Measurements from ENCODE around the gene HNMT.
"Not testable (repeated sequence)": the region's sequence is repeated elsewhere in the genome, so short reads cannot be mapped to it uniquely, and the experiment has no call there.

Gene HNMT

DNA sequence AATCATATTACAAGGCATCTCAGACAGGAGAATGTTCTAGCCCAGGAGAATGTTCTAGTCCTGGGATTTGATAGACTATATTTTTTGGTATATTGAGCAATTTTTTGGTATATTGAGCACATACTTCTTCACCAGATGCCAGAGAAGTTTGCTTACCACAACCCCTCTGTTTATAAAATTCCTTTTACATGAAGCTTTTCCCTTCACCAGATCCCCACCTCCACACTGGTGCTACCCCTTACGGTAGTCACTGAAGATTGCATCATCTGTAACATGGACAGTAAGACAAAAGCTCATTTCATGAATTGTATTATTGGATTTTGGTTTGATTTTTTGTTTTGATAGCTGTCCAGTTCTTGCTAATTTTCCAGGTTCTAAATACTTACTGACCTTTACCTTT is 7.2 kb upstream of the HNMT start:
- Mint-ChIP-seq H3K4me3 (no peak overlapping the region), H3K36me3 (ENCODE audit: low read depth) (no peaks in the 10 kb centered on the region), H3K27ac (no peak overlapping the region), H3K4me1 (ENCODE audit: low read depth) (peaks cover 8% of the 10 kb centered on the region), H3K27me3 (ENCODE audit: low read depth) (peaks cover 3% of the 10 kb centered on the region), H3K9me3 (no peaks in the 10 kb centered on the region)

DNA sequence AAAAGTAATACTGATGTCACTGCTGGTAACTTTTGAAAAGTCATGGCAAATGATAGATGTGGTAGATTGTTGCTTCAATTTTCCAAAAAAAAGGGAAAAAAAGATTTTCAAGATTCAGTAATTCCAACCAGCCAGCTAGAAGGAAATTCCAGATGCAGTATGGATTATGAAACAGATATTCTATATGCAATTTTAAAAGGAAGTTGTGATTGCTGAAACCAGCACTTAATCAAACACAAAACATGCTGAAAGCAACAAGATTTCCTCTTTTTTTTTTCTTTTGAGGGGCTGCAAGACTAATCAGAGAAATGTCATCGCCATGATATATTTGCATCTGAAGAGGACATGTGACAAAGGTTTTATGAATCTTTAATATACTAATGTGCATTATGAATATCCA is 5.1 kb upstream of the HNMT start:
- H3K9me3 Mint-ChIP-seq = no peaks in the 10 kb centered on the region
- no peak overlapping the region for H3K4me3 Mint-ChIP-seq
- H3K27me3 Mint-ChIP-seq (ENCODE audit: low read depth) = peaks cover 3% of the 10 kb centered on the region
- no peak overlapping the region for H3K27ac Mint-ChIP-seq
- H3K4me1 Mint-ChIP-seq (ENCODE audit: low read depth) = no peaks in the 10 kb centered on the region
- no peaks in the 10 kb centered on the region for H3K36me3 Mint-ChIP-seq (ENCODE audit: low read depth)

DNA sequence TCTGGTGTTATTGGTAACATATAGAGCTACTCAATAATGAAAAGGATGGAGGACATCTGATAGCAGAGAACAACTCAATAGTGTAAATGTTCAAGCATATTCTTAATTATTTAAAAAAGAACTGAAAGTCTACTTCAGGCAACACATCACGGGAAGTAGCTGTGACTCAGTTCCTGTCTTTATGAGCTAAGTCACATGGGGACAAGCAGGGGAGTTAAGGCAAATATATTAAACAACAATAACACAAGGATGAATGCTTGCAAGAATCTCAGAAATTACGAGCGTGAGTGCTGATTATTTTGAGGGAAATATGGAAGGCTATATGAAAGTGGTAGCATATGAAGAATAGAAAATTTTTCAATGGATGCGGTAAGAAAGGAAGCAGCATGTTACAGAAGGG is 4.0 kb upstream of the HNMT start:
- Mint-ChIP-seq H3K9me3 (no peaks in the 10 kb centered on the region), H3K36me3 (ENCODE audit: low read depth) (no peaks in the 10 kb centered on the region), H3K4me3 (no peak overlapping the region), H3K27me3 (ENCODE audit: low read depth) (peaks cover 3% of the 10 kb centered on the region), H3K27ac (no peak overlapping the region), H3K4me1 (ENCODE audit: low read depth) (no peaks in the 10 kb centered on the region)

DNA sequence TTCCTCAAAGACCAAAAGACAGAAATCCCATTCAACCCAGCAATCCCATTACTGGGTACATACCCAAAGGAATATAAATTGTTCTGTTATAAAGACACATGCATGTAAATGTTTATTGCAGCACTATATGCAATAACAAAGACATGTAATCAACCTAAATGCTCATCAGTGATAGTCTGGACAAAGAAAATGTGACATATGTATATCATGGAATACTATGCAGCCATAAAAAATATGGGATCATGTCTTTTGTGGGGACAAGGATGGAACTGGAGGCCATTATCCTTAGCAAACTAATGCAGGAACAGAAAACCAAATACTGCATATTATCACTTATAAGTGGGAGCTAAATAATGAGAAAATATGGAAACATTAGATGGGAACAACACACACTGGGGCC is 2.7 kb upstream of the HNMT start:
- H3K9me3 Mint-ChIP-seq = no peaks in the 10 kb centered on the region
- no peaks in the 10 kb centered on the region for H3K36me3 Mint-ChIP-seq (ENCODE audit: low read depth)
- peaks cover 3% of the 10 kb centered on the region for H3K27me3 Mint-ChIP-seq (ENCODE audit: low read depth)

DNA sequence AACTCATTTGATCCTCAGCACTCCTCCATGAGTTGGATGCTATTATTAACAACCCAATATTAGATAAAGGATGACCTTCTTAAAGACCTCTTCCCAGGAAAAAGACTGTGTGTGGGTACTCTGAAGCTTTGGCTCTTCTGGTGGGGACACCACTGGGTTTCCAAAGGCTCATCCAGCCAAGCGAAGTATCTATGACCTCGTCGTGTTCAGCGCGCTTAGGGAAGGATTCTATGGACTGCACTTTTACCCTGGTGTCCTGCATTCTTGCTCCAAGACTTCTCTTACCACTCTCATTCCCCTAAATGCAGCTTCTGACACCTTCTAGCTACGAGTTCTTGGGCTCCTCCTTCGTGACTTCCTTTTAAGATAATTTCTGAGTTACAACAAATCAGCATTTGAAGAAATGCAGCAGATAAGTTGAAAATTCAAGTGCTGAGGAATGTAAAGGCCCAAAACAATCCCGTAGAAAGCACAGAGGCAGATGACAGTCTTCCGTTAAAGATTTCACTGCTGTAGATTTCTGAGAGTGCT is 673 bp upstream of the HNMT start:
- H3K27ac Mint-ChIP-seq = no peak overlapping the region
- no peak overlapping the region for H3K4me3 Mint-ChIP-seq
- H3K9me3 Mint-ChIP-seq = no peaks in the 10 kb centered on the region
- no peaks in the 10 kb centered on the region for H3K36me3 Mint-ChIP-seq (ENCODE audit: low read depth)
- H3K4me1 Mint-ChIP-seq (ENCODE audit: low read depth) = no peaks in the 10 kb centered on the region
- H3K27me3 Mint-ChIP-seq (ENCODE audit: low read depth) = no peaks in the 10 kb centered on the region

More for the DNA sequence above, 2.7 kb upstream of the HNMT start:
- Mint-ChIP-seq H3K27ac (no peak overlapping the region), H3K4me3 (no peak overlapping the region), H3K4me1 (ENCODE audit: low read depth) (no peaks in the 10 kb centered on the region)

DNA sequence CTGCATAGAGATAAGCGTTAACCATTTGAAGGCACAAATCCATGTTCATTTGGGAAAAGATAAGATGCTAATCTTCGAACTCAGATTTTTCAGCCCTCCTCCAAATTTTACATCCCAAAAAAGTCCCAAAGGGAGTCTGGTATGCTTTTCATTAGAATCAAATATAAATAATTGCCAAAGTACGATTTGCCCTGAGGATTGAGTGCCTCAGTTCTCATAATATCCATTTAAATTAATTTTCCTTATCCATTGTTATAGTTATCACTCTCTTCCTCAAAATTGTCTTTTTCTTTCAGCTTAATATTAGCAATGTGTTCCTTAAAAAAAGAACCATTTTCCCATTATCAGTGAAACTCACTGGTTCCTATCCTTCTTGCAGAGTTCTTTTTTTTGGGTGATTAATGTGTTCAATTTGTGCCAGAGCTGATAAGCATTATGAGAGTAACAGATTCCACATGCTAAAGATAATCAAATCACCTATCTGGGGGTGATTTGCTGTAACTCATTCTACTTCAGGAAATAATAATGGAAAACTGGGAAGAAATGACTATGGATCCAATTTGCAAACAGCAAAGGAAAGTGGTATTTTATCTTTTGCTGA is 686 bp downstream of the HNMT start:
- Mint-ChIP-seq H3K4me3 (no peak overlapping the region), H3K36me3 (ENCODE audit: low read depth) (no peaks in the 10 kb centered on the region), H3K4me1 (ENCODE audit: low read depth) (no peaks in the 10 kb centered on the region), H3K9me3 (no peaks in the 10 kb centered on the region), H3K27me3 (ENCODE audit: low read depth) (no peaks in the 10 kb centered on the region), H3K27ac (no peak overlapping the region)

DNA sequence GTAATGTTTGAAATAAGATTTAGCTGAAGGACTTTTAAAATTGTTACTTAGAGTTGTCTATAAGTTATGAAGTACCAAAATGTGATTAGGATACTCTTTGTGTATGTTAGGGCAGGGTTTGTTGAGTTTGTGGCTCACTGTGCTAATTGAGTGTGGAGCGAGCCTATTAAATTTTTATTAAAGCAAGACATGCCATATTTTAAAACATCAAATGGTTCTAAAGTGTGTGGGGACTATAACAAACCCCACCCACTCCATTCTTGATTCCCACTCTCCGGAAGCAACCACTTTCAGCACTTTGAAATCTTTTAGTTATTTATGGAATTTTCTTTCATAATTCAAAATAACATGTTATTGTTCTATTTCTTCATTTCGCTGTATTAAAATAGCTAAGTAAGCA is 1.8 kb downstream of the HNMT start:
- no peaks in the 10 kb centered on the region for H3K27me3 Mint-ChIP-seq (ENCODE audit: low read depth)
- H3K4me1 Mint-ChIP-seq (ENCODE audit: low read depth) = no peaks in the 10 kb centered on the region
- no peak overlapping the region for H3K27ac Mint-ChIP-seq
- H3K4me3 Mint-ChIP-seq = no peak overlapping the region
- no peaks in the 10 kb centered on the region for H3K9me3 Mint-ChIP-seq
- H3K36me3 Mint-ChIP-seq (ENCODE audit: low read depth) = no peaks in the 10 kb centered on the region

DNA sequence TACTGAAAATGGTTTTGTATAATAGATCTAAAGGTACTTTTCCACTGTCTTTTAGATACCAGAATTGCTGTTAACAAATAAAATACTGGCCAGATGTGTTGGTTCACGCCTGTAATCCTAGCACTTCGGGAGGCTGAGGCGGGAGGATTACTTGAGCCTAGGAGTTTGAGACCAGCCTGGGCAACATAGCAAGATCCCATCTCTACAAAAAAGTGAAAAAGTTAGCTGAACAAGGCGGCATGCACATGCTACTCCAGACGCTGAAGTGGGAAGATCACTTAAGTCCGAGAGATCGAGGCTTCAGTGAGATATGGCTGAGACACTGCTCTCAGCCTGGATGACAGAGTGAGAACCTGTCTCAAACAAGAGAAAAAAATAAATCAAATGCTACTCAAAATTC is 2.8 kb downstream of the HNMT start:
- no peaks in the 10 kb centered on the region for H3K36me3 Mint-ChIP-seq (ENCODE audit: low read depth)
- no peak overlapping the region for H3K4me3 Mint-ChIP-seq
- no peak overlapping the region for H3K27ac Mint-ChIP-seq
- H3K9me3 Mint-ChIP-seq = no peaks in the 10 kb centered on the region
- H3K4me1 Mint-ChIP-seq (ENCODE audit: low read depth) = no peaks in the 10 kb centered on the region
- no peaks in the 10 kb centered on the region for H3K27me3 Mint-ChIP-seq (ENCODE audit: low read depth)

DNA sequence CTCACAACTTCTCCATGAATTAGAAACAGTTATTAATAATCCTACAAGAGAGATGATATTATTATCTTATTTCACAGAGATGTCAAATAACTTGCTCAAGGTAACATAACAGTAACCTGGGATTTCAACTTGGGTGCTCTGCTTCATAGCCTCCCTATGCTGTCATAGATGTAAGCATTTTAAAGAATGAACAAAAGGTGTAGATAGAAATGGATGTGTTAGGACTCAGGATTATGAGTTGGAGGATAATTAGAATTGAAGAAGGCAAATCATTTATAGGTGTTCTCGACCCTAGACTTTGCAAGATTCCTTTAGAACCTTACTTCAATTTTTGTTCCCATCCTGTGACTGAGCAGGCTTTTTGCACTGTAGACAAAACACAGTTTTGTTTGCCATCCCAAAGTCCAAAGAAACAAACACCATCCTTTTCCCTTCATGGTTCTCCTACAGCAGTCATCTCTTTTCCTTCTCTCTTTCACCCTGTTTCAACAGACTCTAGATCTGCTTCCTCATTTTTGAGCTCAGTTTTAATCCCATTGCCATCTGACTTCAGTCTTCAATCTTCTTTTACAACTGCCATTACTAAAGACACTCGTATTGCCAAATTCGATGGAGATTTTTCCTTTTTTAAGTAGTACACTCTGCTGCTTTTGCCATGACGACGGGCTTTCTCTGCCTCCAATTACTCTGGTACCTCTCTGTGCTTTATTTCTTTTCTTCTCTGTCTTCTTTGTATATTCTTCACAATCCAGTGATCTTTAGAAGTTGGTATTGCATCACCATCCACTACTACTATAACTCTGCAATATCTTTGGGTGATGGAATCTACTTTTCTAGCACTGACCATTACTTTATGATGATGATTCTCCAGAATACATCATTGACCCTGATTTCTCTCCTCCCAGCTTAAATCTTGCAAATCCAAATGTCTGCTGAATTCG is 4.5 kb downstream of the HNMT start:
- H3K4me3 Mint-ChIP-seq = no peak overlapping the region
- H3K27me3 Mint-ChIP-seq (ENCODE audit: low read depth) = no peaks in the 10 kb centered on the region
- H3K9me3 Mint-ChIP-seq = no peaks in the 10 kb centered on the region
- H3K36me3 Mint-ChIP-seq (ENCODE audit: low read depth) = no peaks in the 10 kb centered on the region
- no peaks in the 10 kb centered on the region for H3K4me1 Mint-ChIP-seq (ENCODE audit: low read depth)
- no peak overlapping the region for H3K27ac Mint-ChIP-seq

DNA sequence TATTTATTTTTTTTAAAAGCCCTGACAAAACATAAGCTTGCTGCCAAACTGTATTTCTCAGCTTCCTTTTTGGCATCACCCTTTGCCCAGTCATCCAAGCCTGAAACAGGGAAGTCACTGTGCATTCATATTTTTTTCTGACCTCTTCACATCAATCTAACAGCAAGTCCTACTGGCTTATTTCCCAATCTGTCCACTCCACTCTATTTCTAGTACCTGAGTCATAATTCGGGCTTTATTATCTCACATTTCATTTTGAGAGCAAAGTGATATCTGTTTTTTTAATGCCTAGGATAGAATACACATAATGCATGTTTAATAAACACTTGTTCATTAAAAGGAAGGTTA is 5.1 kb downstream of the HNMT start:
- Mint-ChIP-seq H3K9me3 (no peaks in the 10 kb centered on the region), H3K4me3 (no peak overlapping the region), H3K27me3 (ENCODE audit: low read depth) (no peaks in the 10 kb centered on the region), H3K27ac (no peak overlapping the region), H3K36me3 (ENCODE audit: low read depth) (no peaks in the 10 kb centered on the region), H3K4me1 (ENCODE audit: low read depth) (no peaks in the 10 kb centered on the region)

DNA sequence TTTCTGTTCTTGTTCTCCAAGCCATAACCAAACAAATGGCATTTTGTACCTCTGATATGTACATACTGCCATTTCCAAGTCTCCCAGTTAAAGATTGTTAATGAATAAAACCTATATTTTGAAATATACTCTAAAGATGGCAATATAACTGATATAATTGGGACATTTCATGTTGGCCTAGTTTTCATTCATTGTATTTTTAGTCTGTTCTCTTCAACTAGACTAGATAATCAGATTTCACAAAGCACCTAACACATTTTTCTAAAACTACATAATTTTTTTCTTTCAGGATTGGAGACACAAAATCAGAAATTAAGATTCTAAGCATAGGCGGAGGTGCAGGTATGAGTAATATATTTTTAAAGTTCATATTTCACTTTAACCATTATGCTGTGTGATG is 5.6 kb downstream of the HNMT start:
- Mint-ChIP-seq H3K27me3 (ENCODE audit: low read depth) (no peaks in the 10 kb centered on the region), H3K9me3 (no peaks in the 10 kb centered on the region), H3K4me1 (ENCODE audit: low read depth) (no peaks in the 10 kb centered on the region), H3K4me3 (no peak overlapping the region), H3K36me3 (ENCODE audit: low read depth) (no peaks in the 10 kb centered on the region), H3K27ac (no peak overlapping the region)

DNA sequence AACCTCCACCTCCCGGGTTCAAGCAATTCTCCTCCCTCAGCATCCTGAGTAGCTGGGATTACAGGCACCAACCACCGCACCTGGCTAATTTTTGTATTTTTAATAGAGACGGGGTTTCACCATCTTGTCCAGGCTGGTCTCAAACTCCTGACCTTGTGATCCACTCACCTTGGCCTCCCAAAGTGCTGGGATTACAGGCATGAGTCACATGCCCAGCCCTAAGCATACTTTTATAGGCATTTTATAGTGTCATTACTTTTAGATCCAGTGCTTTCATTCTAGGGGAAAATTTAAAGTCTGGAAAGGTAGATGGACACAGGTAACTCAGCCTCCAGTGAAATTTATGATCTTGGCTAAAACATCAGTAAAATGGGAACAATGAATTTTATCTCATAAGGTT is 7.0 kb downstream of the HNMT start:
- not testable (repeated sequence) for H3K36me3 Mint-ChIP-seq (ENCODE audit: low read depth); H3K9me3 Mint-ChIP-seq; H3K27me3 Mint-ChIP-seq (ENCODE audit: low read depth); H3K4me1 Mint-ChIP-seq (ENCODE audit: low read depth); H3K27ac Mint-ChIP-seq; H3K4me3 Mint-ChIP-seq

DNA sequence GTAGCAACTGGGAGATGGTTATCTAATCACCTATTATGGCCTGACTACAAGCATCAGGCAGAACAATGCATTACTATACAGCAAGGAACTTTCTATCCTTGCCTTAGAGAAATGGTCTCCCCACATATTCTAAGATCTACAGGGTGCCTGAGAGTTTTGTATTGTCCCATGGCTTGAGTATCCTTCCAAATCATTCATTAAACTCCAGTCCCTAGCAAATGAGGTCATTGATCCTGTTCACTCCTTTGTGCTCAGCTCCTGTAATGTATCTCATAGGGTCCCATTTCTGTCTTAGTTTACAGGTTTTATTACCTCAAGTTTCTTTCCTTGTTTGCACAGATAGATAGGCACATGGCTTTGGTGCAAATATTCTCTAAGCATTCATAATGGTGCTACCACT is 9.0 kb downstream of the HNMT start:
- Mint-ChIP-seq H3K36me3 (ENCODE audit: low read depth) (no peaks in the 10 kb centered on the region), H3K4me1 (ENCODE audit: low read depth) (no peaks in the 10 kb centered on the region), H3K4me3 (no peak overlapping the region), H3K27me3 (ENCODE audit: low read depth) (no peaks in the 10 kb centered on the region), H3K27ac (no peak overlapping the region), H3K9me3 (no peaks in the 10 kb centered on the region)

DNA sequence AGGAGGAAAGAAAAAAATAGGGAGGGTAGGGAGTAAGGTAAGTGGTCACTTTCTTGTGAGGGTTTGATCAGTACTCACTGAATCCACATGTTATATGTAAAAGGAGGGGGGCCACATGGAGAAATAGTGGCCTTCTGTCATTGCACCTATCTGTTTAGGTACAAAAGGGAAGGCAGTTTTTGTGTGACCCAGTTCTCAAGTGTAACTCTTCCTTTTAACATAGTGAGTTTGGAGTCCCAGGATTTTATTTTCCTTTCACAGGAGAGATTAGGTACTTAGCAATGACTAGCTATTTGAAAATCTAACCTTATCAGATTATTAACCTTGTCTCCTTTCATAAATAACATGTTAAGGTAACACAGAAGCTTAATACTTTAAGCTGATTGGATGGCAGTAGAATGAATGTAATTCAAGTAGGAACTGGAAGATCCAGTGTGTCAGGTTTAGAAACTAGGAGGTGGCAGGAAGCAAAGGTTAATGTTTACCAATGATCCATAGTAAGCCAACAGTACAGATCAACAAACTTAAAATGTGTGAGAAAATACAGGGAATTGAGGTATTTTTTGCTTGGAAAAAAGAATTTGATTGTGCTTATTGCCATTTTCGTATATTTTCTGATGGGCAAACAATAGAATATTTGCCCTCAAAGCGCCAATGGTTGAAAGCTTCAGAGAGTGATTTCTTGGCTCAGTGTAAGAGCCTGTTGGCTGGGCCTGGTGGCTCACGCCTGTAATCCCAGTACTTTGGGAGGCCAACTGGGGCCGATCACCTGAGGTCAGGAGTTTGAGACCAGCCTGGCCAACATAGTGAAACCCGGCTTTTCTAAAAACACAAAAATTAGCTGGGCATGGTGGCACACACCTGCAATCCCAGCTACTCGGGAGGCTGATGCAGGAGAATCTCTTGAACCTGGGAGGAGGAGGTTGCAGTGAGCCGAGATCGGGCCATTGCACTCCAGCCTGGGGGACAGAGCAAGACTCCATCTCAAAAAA is 11.3 kb downstream of the HNMT start:
- Mint-ChIP-seq H3K27me3 (ENCODE audit: low read depth) (no peaks in the 10 kb centered on the region), H3K9me3 (no peaks in the 10 kb centered on the region), H3K4me3 (no peak overlapping the region), H3K36me3 (ENCODE audit: low read depth) (no peaks in the 10 kb centered on the region), H3K27ac (no peak overlapping the region), H3K4me1 (ENCODE audit: low read depth) (no peaks in the 10 kb centered on the region)
